Stomach (tissue), 9 donors: ENCODE measurements around the gene ZNF333. TPM values are rescaled to one million over a fixed set of nuclear protein-coding genes. Genes with fewer than 3 reads are reported as not detected.
"Not testable (repeated sequence)": the region's sequence is repeated elsewhere in the genome, so short reads cannot be mapped to it uniquely, and the experiment has no call there.

Experiments used
- DNase-seq, 2 donors: peaks; one replicate each; pipeline versions ENCODE4 v3.0.0 to v3.0.0-alpha.2; 2013 to 2019
- H3K27ac ChIP-seq, 5 donors: fragments of 200-600 bp in 4 of 5; sonication (generic) in 4 of 5; one replicate each; pipeline ENCODE4 v1.5.1; 2013 to 2019; ENCODE audit warnings: mild to moderate bottlenecking in 1 of 5, moderate library complexity in 1 of 5
- H3K27me3 ChIP-seq, 3 donors: fragments of 200-600 bp; sonication (generic); one replicate each; pipeline ENCODE4 v1.5.1; 2017 to 2019; ENCODE audit warnings: mixed run types in 1 of 3
- H3K36me3 ChIP-seq, 4 donors: fragments of 200-600 bp; sonication (generic); 1 replicate in 3 of 4; 2 replicates in 1 of 4; pipeline ENCODE4 v1.5.1; 2016 to 2019
- H3K4me1 ChIP-seq, 4 donors: fragments of 200-600 bp; sonication (generic); one replicate each; pipeline ENCODE4 v1.5.1; 2016 to 2019
- H3K4me3 ChIP-seq, 4 donors: fragments of 200-600 bp; sonication (generic) in 3 of 4; one replicate each; pipeline ENCODE4 v1.5.1; 2016 to 2019; ENCODE audit warnings: mild to moderate bottlenecking in 1 of 4
- H3K9me3 ChIP-seq, 4 donors: fragments of 200-600 bp; sonication (generic); one replicate each; pipeline ENCODE4 v1.5.1; 2016 to 2019
- CTCF ChIP-seq, 7 experiments: fragments of 450-650 bp in 4 of 7; fragments of 200-600 bp in 3 of 7; sonication (generic) in 3 of 7; IDR thresholded peaks; one replicate each; pipeline ENCODE4 v1.5.1; 2016 to 2019; ENCODE audit warnings: antibody characterized with exemption in 7 of 7, control low read depth in 2 of 7, mild to moderate bottlenecking in 1 of 7
- EP300 ChIP-seq: sonication (generic); formaldehyde crosslinking; IDR thresholded peaks from one replicate; pipeline ENCODE4 v1.6.1; 2017; ENCODE audit warnings: antibody characterized with exemption
- POLR2A ChIP-seq, 4 donors: fragments of 450-650 bp; IDR thresholded peaks; one replicate each; pipeline ENCODE4 v1.6.1; 2016; ENCODE audit warnings: antibody characterized with exemption in 4 of 4, control low read depth in 2 of 4, mild to moderate bottlenecking in 1 of 4, moderate library complexity in 1 of 4
- POLR2AphosphoS5 ChIP-seq, 3 donors: sonication (generic); formaldehyde crosslinking; IDR thresholded peaks; one replicate each; pipeline ENCODE4 v1.6.1; 2016; ENCODE audit warnings: antibody characterized with exemption in 3 of 3
- WGBS, 5 donors: extraction: QIAGEN DNeasy Blood & Tissue Kit in 3 of 5; methylation state at CpG; one replicate each; pipeline versions ENCODE4 v1.1.5 to v1.1.7; 2013 to 2018; 5-methylcytosine and 5-hydroxymethylcytosine counted together
- intact Hi-C: fragments of 100-400 bp; cut with DNase I; formaldehyde crosslinking; loops from one replicate; pipeline ENCODE4 v1.15.1; 2023; ENCODE audit warnings: low total_unique reads
- polyA plus RNA-seq, 3 donors: library from polyadenylated mRNA; stranded (reverse); fragments of 200-250 nt; gene quantifications; one replicate each; pipeline ENCODE4 v1.2.3, GENCODE V29; 2013
- total RNA-seq, 5 donors: library from RNA; depleted of rRNA; stranded (reverse); fragments of >200 nt; gene quantifications; one replicate each; pipeline versions ENCODE4 v1.1.0 to v1.2.3, GENCODE V29; 2014 to 2016
- donor health status: healthy with polysubstance abuse.
- donor health status: Bipolar disorder and iron deficiency.
- donor health status: healthy.

Gene ZNF333
- total and polyA plus RNA-seq, 8 donors = 3.8 to 25.9 (median 5.2) TPM

- intact Hi-C loops = no loop called here
These were observed 86.2 kb downstream of the ZNF333 start for GRCh38 chr19:14775869-14776586.

GRCh38 chr19:14777645-14778044 is 87.8 kb downstream of the ZNF333 start:
- H3K4me3 ChIP-seq, H3K36me3 ChIP-seq, H3K9me3 ChIP-seq, H3K27ac ChIP-seq, intact Hi-C loops, DNase-seq: not testable (repeated sequence)
- peaks cover 0 to 13% (median 5%) of the 10 kb centered on the region in 4 donors for H3K4me1 ChIP-seq
- 89 to 95% (median 91%) methylated on average over 4 of the region's 4 CpGs for WGBS, 5 donors
- peaks cover 4 to 66% (median 18%) of the 10 kb centered on the region in 3 donors for H3K27me3 ChIP-seq

More at GRCh38 chr19:14775869-14776586, 86.2 kb downstream of the ZNF333 start:
- Histone ChIP-seq H3K4me1 (peaks cover 0 to 13% (median 5%) of the 10 kb centered on the region in 4 donors), H3K27ac (peak overlapping the region in 3 of 5 donors; percentile 7 to 60 (median 20)), H3K36me3 (peaks cover 0 to 5% (median 0%) of the 10 kb centered on the region in 4 donors), H3K4me3 (peak overlapping the region; percentile 22 to 45 (median 36)), H3K9me3 (no peaks in the 10 kb centered on the region), H3K27me3 (peaks cover 4 to 61% (median 18%) of the 10 kb centered on the region in 3 donors)
- peak in 1 of 2 donors; percentile 30 for DNase-seq
- WGBS, 5 donors = 5 to 8% (median 6%) methylated on average over 19 to 22 of the region's 22 CpGs
- no peak for TF ChIP-seq CTCF (IDR thresholded peaks at IDR 0.05)
- TF ChIP-seq EP300 = no peak
- no peak for TF ChIP-seq POLR2A (IDR thresholded peaks at IDR 0.05)
- TF ChIP-seq POLR2AphosphoS5 (IDR thresholded peaks at IDR 0.05) = no peak

- H3K9me3 ChIP-seq, intact Hi-C loops, H3K4me3 ChIP-seq, H3K27ac ChIP-seq, DNase-seq, H3K36me3 ChIP-seq: not testable (repeated sequence)
- Histone ChIP-seq H3K4me1 (peaks cover 0 to 13% (median 5%) of the 10 kb centered on the region in 4 donors), H3K27me3 (peaks cover 4 to 71% (median 18%) of the 10 kb centered on the region in 3 donors)
- 63 to 73% (median 68%) methylated on average over 12 of the region's 12 CpGs for WGBS, 5 donors
These were observed 88.4 kb downstream of the ZNF333 start, which contains the start of gene ADGRE2 for GRCh38 chr19:14778110-14778845. TSS of gene ADGRE2 (minus strand) at chr19:14778560. CDS start at chr19:14776756, 1,804 bp downstream.

- no peaks in the 10 kb centered on the region for H3K36me3 ChIP-seq
- peaks cover 0 to 13% (median 5%) of the 10 kb centered on the region in 4 donors for H3K4me1 ChIP-seq
- WGBS, 5 donors = 49 to 60% (median 49%) methylated on average over 5 of the region's 5 CpGs
- H3K27ac ChIP-seq = no peak overlapping the region
- H3K4me3 ChIP-seq = no peak overlapping the region
- TF ChIP-seq POLR2AphosphoS5 (IDR thresholded peaks at IDR 0.05) (no peak), EP300 (no peak), CTCF (IDR thresholded peaks at IDR 0.05) (no peak), POLR2A (IDR thresholded peaks at IDR 0.05) (no peak)
- peaks cover 4 to 74% (median 18%) of the 10 kb centered on the region in 3 donors for H3K27me3 ChIP-seq
- DNase-seq = no peak
- no peaks in the 10 kb centered on the region for H3K9me3 ChIP-seq
- intact Hi-C loops = no loop called here
These were observed 89.3 kb downstream of the ZNF333 start for GRCh38 chr19:14779151-14779550.

GRCh38 chr19:14780622-14781225 is 90.9 kb downstream of the ZNF333 start:
- H3K27ac ChIP-seq, H3K9me3 ChIP-seq, intact Hi-C loops, DNase-seq, H3K4me3 ChIP-seq, H3K36me3 ChIP-seq: not testable (repeated sequence)
- Histone ChIP-seq H3K27me3 (peaks cover 0 to 75% (median 16%) of the 10 kb centered on the region in 3 donors), H3K4me1 (peaks cover 0 to 16% (median 5%) of the 10 kb centered on the region in 4 donors)
- WGBS, 5 donors = 60 to 76% (median 73%) methylated on average over 12 to 14 of the region's 14 CpGs

GRCh38 chr19:14781713-14782536 is 92.1 kb downstream of the ZNF333 start:
- H3K4me3 ChIP-seq, H3K36me3 ChIP-seq, H3K27ac ChIP-seq, intact Hi-C loops, DNase-seq, H3K9me3 ChIP-seq: not testable (repeated sequence)
- H3K27me3 ChIP-seq = peaks cover 0 to 74% (median 15%) of the 10 kb centered on the region in 3 donors
- WGBS, 5 donors = 88 to 91% (median 89%) methylated on average over 17 of the region's 17 CpGs
- peaks cover 0 to 16% (median 1%) of the 10 kb centered on the region in 4 donors for H3K4me1 ChIP-seq
